H1 (cell line): ENCODE measurements around the gene MGAT5B. TPM values are rescaled to one million over a fixed set of nuclear protein-coding genes. Genes with fewer than 3 reads are reported as not detected.

ENCODE experiments used
- CTCF ChIA-PET: fragments of 300-600 bp; sonication (Branson Sonifier 250); formaldehyde crosslinking; loops from one replicate; lab custom pipeline; 2021; ENCODE audit not compliant: partially characterized antibody; lab: Charles Lee
- POLR2A ChIA-PET: fragments of 300-600 bp; sonication (Branson Sonifier 250); formaldehyde crosslinking; loops from one replicate; lab custom pipeline; 2021; ENCODE audit warnings: inconsistent platforms; ENCODE audit not compliant: partially characterized antibody; lab: Charles Lee
- DNase-seq, 2 experiments: peaks; one replicate each; pipeline versions ENCODE4 v3.0.0 to v3.0.0-alpha.2; 2010 to 2022; ENCODE audit warnings: low spot score in 2 of 2, low read depth in 1 of 2, mixed read lengths in 1 of 2
- FAIRE-seq: peaks from 2 replicates; lab custom pipeline; 2011; peaks lifted over from hg19 to GRCh38; lab: Jason Lieb, UNC
- H2AFZ ChIP-seq: 2 replicates; pipeline ENCODE4 v1.8.1; 2012; ENCODE audit warnings: low read length, inconsistent platforms
- H2AK5ac ChIP-seq: 2 replicates; pipeline ENCODE4 v1.6.1; 2013; ENCODE audit warnings: low read depth, low read length
- H2BK120ac ChIP-seq: replicated peaks from 2 replicates; pipeline ENCODE3; 2013; ENCODE audit warnings: low read depth, low read length, inconsistent platforms
- H2BK12ac ChIP-seq: 2 replicates; pipeline ENCODE4 v1.6.1; 2013; ENCODE audit warnings: low read depth, low read length
- H2BK15ac ChIP-seq: 2 replicates; pipeline ENCODE4 v1.6.1; 2013; ENCODE audit warnings: low read length
- H2BK20ac ChIP-seq: 2 replicates; pipeline ENCODE4 v1.6.1; 2013; ENCODE audit warnings: low read length
- H2BK5ac ChIP-seq: 2 replicates; pipeline ENCODE4 v1.6.1; 2013; ENCODE audit warnings: low read depth, low read length
- H3K14ac ChIP-seq: 2 replicates; pipeline ENCODE4 v1.6.1; 2013; ENCODE audit warnings: inconsistent platforms; ENCODE audit not compliant: insufficient read length
- H3K18ac ChIP-seq: 2 replicates; pipeline ENCODE4 v1.6.1; 2013; ENCODE audit warnings: low read length; ENCODE audit errors: extremely low read depth
- H3K23ac ChIP-seq: 2 replicates; pipeline ENCODE4 v1.6.1; 2013; ENCODE audit warnings: inconsistent platforms; ENCODE audit not compliant: insufficient read length
- H3K23me2 ChIP-seq: 2 replicates; pipeline ENCODE4 v1.6.1; 2013; ENCODE audit warnings: low read depth, low read length
- H3K27ac ChIP-seq: 2 replicates; pipeline ENCODE4 v1.6.1; 2011; ENCODE audit warnings: low read depth, low read length, inconsistent platforms
- H3K27me3 ChIP-seq, 4 experiments: replicated peaks in 1 of 4; 1 replicate in 1 of 4; 2 replicates in 3 of 4; pipeline versions ENCODE4 v1.6.1 to v1.8.1; 2011 to 2013; ENCODE audit warnings: low read length in 3 of 4, mild to moderate bottlenecking in 3 of 4, inconsistent platforms in 2 of 4, mixed read lengths in 2 of 4, moderate library complexity in 1 of 4; ENCODE audit not compliant: control insufficient read depth in 3 of 4, insufficient read depth in 3 of 4; ENCODE audit errors: extremely low read depth in 1 of 4
- H3K36me3 ChIP-seq, 4 experiments: 2 replicates each; pipeline versions ENCODE4 v1.6.1 to v1.8.1; 2011 to 2013; ENCODE audit warnings: mild to moderate bottlenecking in 4 of 4, low read length in 3 of 4, moderate library complexity in 2 of 4, control low read depth in 1 of 4, inconsistent platforms in 1 of 4; ENCODE audit not compliant: insufficient read depth in 4 of 4, control insufficient read depth in 2 of 4
- H3K4ac ChIP-seq: replicated peaks from 2 replicates; pipeline ENCODE3; 2013; ENCODE audit warnings: low read length, low read depth, mixed read lengths, inconsistent platforms; ENCODE audit not compliant: insufficient read length
- H3K4me1 ChIP-seq, 4 experiments: replicated peaks in 1 of 4; 1 replicate in 1 of 4; 2 replicates in 3 of 4; pipeline versions ENCODE4 v1.6.1 to v1.8.1; 2011 to 2013; ENCODE audit warnings: low read length in 3 of 4, inconsistent platforms in 2 of 4, mixed read lengths in 1 of 4; ENCODE audit not compliant: insufficient read depth in 4 of 4, control insufficient read depth in 3 of 4
- H3K4me2 ChIP-seq, 2 experiments: 2 replicates each; pipeline versions ENCODE4 v1.6.1 to v1.8.1; 2011 to 2013; ENCODE audit warnings: low read depth in 2 of 2, low read length in 2 of 2, control low read depth in 1 of 2, inconsistent platforms in 1 of 2, mild to moderate bottlenecking in 1 of 2; ENCODE audit not compliant: insufficient read depth in 1 of 2
- H3K4me3 ChIP-seq, 4 experiments: fragments of 200-600, 300-600 bp in 1 of 4; sonication (generic), shearing (Covaris generic), sonication (Bioruptor Twin) in 1 of 4; 2 replicates each; pipeline versions ENCODE4 v1.5.1 to v1.8.1; 2011 to 2016; ENCODE audit warnings: low read length in 4 of 4, low read depth in 3 of 4, control low read depth in 2 of 4, inconsistent platforms in 2 of 4, mild to moderate bottlenecking in 2 of 4, mixed read lengths in 1 of 4, moderate library complexity in 1 of 4; ENCODE audit not compliant: insufficient read depth in 2 of 4; ENCODE audit errors: extremely low read depth in 1 of 4
- H3K56ac ChIP-seq: replicated peaks from 2 replicates; pipeline ENCODE3; 2013; ENCODE audit warnings: low read depth, mild to moderate bottlenecking, mixed read lengths, low read length, inconsistent platforms; ENCODE audit not compliant: insufficient read length
- H3K79me1 ChIP-seq: 2 replicates; pipeline ENCODE4 v1.6.1; 2013; ENCODE audit warnings: low read depth, low read length, control low read depth
- H3K79me2 ChIP-seq, 2 experiments: 2 replicates each; pipeline versions ENCODE4 v1.6.1 to v1.8.1; 2012 to 2013; ENCODE audit warnings: low read length in 2 of 2, mild to moderate bottlenecking in 2 of 2, inconsistent platforms in 1 of 2; ENCODE audit not compliant: insufficient read depth in 2 of 2, control insufficient read depth in 1 of 2
- H3K9ac ChIP-seq, 4 experiments: replicated peaks in 1 of 4; 1 replicate in 1 of 4; 2 replicates in 3 of 4; pipeline versions ENCODE4 v1.6.1 to v1.8.1; 2011 to 2013; ENCODE audit warnings: low read depth in 3 of 4, low read length in 3 of 4, control low read depth in 2 of 4, mild to moderate bottlenecking in 2 of 4, moderate library complexity in 2 of 4, inconsistent platforms in 1 of 4; ENCODE audit errors: extremely low read depth in 1 of 4
- H3K9me3 ChIP-seq, 2 experiments: 2 replicates each; pipeline versions ENCODE4 v1.6.1 to v1.8.1; 2012 to 2013; ENCODE audit warnings: mild to moderate bottlenecking in 2 of 2, moderate library complexity in 2 of 2, control low read depth in 1 of 2, inconsistent platforms in 1 of 2, low read depth in 1 of 2, low read length in 1 of 2, mixed read lengths in 1 of 2; ENCODE audit not compliant: insufficient read depth in 2 of 2
- H4K20me1 ChIP-seq, 2 experiments: replicated peaks in 1 of 2; 2 replicates each; pipeline versions ENCODE3 to v1.8.1; 2011 to 2013; ENCODE audit warnings: inconsistent platforms in 2 of 2, low read length in 2 of 2, mild to moderate bottlenecking in 1 of 2; ENCODE audit not compliant: insufficient read depth in 2 of 2, control insufficient read depth in 1 of 2
- H4K5ac ChIP-seq: 2 replicates; pipeline ENCODE4 v1.6.1; 2013; ENCODE audit warnings: low read length, low read depth, mixed read lengths, inconsistent platforms; ENCODE audit not compliant: insufficient read length
- H4K8ac ChIP-seq: 2 replicates; pipeline ENCODE4 v1.8.0; 2013; ENCODE audit warnings: mild to moderate bottlenecking, moderate library complexity, low read length, inconsistent platforms; ENCODE audit not compliant: insufficient read depth; ENCODE audit errors: extremely low read depth
- H4K91ac ChIP-seq: replicated peaks from 2 replicates; pipeline ENCODE3; 2013; ENCODE audit warnings: low read length, mixed read lengths, inconsistent platforms; ENCODE audit not compliant: insufficient read length
- CBX8 ChIP-seq: fragments of 300-800, 300-1000 bp; sonication (generic); IDR thresholded peaks from 2 replicates; pipeline ENCODE4 v1.7.1; 2016; ENCODE audit warnings: low read depth, low read length, borderline replicate concordance
- EZH2 ChIP-seq: fragments of 200-600 bp; sonication (generic); IDR thresholded peaks from 2 replicates; pipeline ENCODE4 v1.7.1; 2012; ENCODE audit warnings: low read depth, mild to moderate bottlenecking, moderate library complexity, low read length, inconsistent platforms; ENCODE audit not compliant: severe bottlenecking
- GABPA ChIP-seq: IDR thresholded peaks from 2 replicates; pipeline ENCODE4 v1.6.1; 2011; ENCODE audit warnings: mild to moderate bottlenecking, low read length, moderate library complexity, borderline replicate concordance; ENCODE audit not compliant: insufficient read depth
- HDAC2 ChIP-seq, 2 experiments: fragments of 300-600 bp in 1 of 2; sonication (generic) in 1 of 2; IDR thresholded peaks; 2 replicates each; pipeline ENCODE4 v1.6.1; 2011 to 2012; ENCODE audit warnings: low read depth in 2 of 2, low read length in 2 of 2, mild to moderate bottlenecking in 2 of 2, moderate library complexity in 2 of 2, borderline replicate concordance in 1 of 2, inconsistent platforms in 1 of 2
- RFX5 ChIP-seq: IDR thresholded peaks from 2 replicates; pipeline ENCODE4 v1.6.1; 2011; ENCODE audit warnings: low read depth, low read length, improper control_type of control experiment, borderline replicate concordance
- TEAD4 ChIP-seq: IDR thresholded peaks from 2 replicates; pipeline ENCODE4 v1.6.1; 2012; ENCODE audit warnings: low read depth, low read length, inconsistent platforms, mixed read lengths
- WGBS, 2 experiments: shearing (Covaris generic) in 1 of 2; methylation state at CpG; one replicate each; pipeline versions ENCODE4 v1.1.6 to v1.1.7; 2013 to 2015; ENCODE audit warnings: low lambda C conversion rate in 2 of 2, mixed read lengths in 2 of 2, inconsistent platforms in 1 of 2, low coverage in 1 of 2, missing lambda C conversion rate in 1 of 2; ENCODE audit not compliant: insufficient replicate concordance in 2 of 2, insufficient coverage in 1 of 2, insufficient read length in 1 of 2; ENCODE audit errors: extremely low coverage in 1 of 2, missing lambda C conversion rate in 1 of 2; 5-methylcytosine and 5-hydroxymethylcytosine counted together
- polyA plus RNA-seq, 7 experiments: library from polyadenylated mRNA; depleted of rRNA in 3 of 7; stranded (reverse) in 5 of 7; unstranded in 2 of 7; fragments of >200 nt in 5 of 7; fragments of 200-250 nt in 2 of 7; gene quantifications; 1 replicate in 5 of 7; 2 replicates in 1 of 7; 4 replicates in 1 of 7; pipeline versions ENCODE4 v1.2.1 to v1.2.3, GENCODE V29; 2011 to 2013; ENCODE audit warnings: missing spikeins in 2 of 7, mixed read lengths in 2 of 7
- total RNA-seq: library from RNA; stranded (reverse); fragmentation: NEBNext Ultra II Directional; extraction: Animal tissue kit (Norgen Biotek cat#: 25700); gene quantifications from 2 replicates; pipeline ENCODE4 v1.2.1, GENCODE V29; 2021

The MGAT5B gene
- total and polyA plus RNA-seq, 2 of the 8 experiments (the other 6 are each of a cell fraction or from before 2014, with no cell fraction given), result 7.9 to 8.2 TPM

DNA sequence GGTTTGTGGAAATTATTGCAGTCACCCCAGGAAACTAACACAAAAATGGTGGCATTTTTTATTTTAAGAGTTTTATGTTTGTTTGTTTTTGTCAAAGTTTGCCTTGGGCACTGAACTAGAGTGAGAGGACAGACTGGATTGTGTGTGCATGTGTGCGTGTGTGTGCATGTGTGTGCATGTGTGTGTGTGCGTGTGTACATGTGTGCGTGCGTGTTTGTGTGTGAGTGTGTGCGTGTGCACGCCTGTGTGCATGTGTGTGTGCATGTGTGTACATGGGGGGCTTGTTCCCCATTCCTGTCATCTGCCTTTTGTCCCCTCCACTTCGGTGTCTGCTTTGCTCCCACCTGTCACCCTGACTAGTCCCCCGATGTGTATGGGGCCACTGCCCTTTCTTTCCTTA, 32.5 kb downstream of the MGAT5B start:
- peak overlapping the region; percentile 75; the same call in 1 of the 2 replicates for H4K8ac ChIP-seq
- no peak overlapping the region for H3K14ac ChIP-seq
- no peak overlapping the region for H3K23ac ChIP-seq
- H3K36me3 ChIP-seq, result no peaks in the 10 kb centered on the region; a peak in 1 of 8 replicates
- H4K5ac ChIP-seq, result no peak overlapping the region
- H2AK5ac ChIP-seq, result 0 out of 2 replicates have a peak overlapping the region, but pooled peaks have one; percentile 65
- TF ChIP-seq RFX5, result no peak
- no peak for TF ChIP-seq CBX8
- TF ChIP-seq GABPA, result no peak
- TF ChIP-seq HDAC2 (IDR thresholded peaks at IDR 0.05; ENCODE audit: borderline replicate concordance in 1 of 2, low read depth in 2 of 2, low read length in 2 of 2), result no peak
- no peak for TF ChIP-seq TEAD4
- no peak for TF ChIP-seq EZH2
- no peak overlapping the region for H3K4ac ChIP-seq
- peak overlapping the region; percentile 79 for H4K91ac ChIP-seq
- H2BK5ac ChIP-seq, result no peak overlapping the region; the same call in 1 of the 2 replicates
- H2BK120ac ChIP-seq, result no peak overlapping the region
- H3K4me1 ChIP-seq, result peaks cover 0 to 1% (median 0%) of the 10 kb centered on the region in 4 experiments; a peak in 1 of 7 replicates
- no peak overlapping the region for H2BK20ac ChIP-seq
- H3K79me1 ChIP-seq, result no peaks in the 10 kb centered on the region
- FAIRE-seq (no peak), DNase-seq (no peak)
- H3K4me2 ChIP-seq, result no peak overlapping the region
- H3K56ac ChIP-seq, result no peak overlapping the region
- H3K79me2 ChIP-seq, result no peaks in the 10 kb centered on the region
- peaks cover 0 to 2% (median 0%) of the 10 kb centered on the region in 4 experiments; a peak in 1 of 7 replicates for H3K27me3 ChIP-seq
- H2AFZ ChIP-seq, result no peak overlapping the region
- H3K18ac ChIP-seq, result no peak overlapping the region
- no peak overlapping the region for H3K4me3 ChIP-seq
- 93% methylated on average over 8 of the region's 8 CpGs; no CpG with 5 or more reads in 1 of the 2 experiments for WGBS, 2 experiments
- CTCF ChIA-PET, result interaction anchor here (1.7 kb wide), 1 partner anchor 13 kb away, joined by 5 read pairs; no protein-coding TSS in a partner anchor
- H4K20me1 ChIP-seq, result peaks cover 0 to 4% of the 10 kb centered on the region in 2 experiments
- H3K27ac ChIP-seq, result no peak overlapping the region
- H3K9me3 ChIP-seq, result peaks cover 0 to 2% of the 10 kb centered on the region in 2 experiments; a peak in 1 of 4 replicates
- 0 out of 2 replicates have a peak overlapping the region, but pooled peaks have one; percentile 81 for H2BK15ac ChIP-seq
- H2BK12ac ChIP-seq, result no peak overlapping the region
- POLR2A ChIA-PET, result no interaction called here
- no peak overlapping the region; a peak in 1 of 7 replicates for H3K9ac ChIP-seq
- peaks cover 2% of the 10 kb centered on the region; the same call in 1 of the 2 replicates for H3K23me2 ChIP-seq
